GM19099 (cell line): ENCODE data around the gene CST4.
A peak's percentile ranks its signal among the peaks of the same experiment; 100 is the strongest.

Experiments used
- POLR2A ChIP-seq: IDR thresholded peaks from 3 replicates; pipeline ENCODE4 v1.6.1; 2011; ENCODE audit warnings: low read depth; ENCODE audit not compliant: insufficient read length; ENCODE audit errors: extremely low read depth

The CST4 gene

DNA sequence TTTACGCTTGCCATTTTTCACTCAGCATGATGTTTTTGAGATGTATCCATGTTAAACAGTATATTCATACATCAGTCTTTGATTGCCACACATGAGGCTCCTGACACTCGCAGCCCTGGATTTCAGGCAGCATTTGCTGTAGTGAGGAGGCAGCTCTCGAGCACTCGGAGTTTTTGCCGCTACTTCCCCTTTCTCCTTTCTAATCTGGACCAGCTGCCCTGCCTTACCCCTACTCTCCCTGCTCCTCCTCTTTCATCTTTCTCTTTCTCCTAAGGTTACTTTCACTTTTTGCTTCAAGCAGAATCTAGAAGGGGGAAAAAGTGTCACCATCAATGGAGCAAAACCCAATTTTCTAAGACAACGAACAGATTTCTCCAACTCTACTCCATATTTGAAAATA is 45.2 kb downstream of the CST4 start:
- TF ChIP-seq POLR2A: no peak

DNA sequence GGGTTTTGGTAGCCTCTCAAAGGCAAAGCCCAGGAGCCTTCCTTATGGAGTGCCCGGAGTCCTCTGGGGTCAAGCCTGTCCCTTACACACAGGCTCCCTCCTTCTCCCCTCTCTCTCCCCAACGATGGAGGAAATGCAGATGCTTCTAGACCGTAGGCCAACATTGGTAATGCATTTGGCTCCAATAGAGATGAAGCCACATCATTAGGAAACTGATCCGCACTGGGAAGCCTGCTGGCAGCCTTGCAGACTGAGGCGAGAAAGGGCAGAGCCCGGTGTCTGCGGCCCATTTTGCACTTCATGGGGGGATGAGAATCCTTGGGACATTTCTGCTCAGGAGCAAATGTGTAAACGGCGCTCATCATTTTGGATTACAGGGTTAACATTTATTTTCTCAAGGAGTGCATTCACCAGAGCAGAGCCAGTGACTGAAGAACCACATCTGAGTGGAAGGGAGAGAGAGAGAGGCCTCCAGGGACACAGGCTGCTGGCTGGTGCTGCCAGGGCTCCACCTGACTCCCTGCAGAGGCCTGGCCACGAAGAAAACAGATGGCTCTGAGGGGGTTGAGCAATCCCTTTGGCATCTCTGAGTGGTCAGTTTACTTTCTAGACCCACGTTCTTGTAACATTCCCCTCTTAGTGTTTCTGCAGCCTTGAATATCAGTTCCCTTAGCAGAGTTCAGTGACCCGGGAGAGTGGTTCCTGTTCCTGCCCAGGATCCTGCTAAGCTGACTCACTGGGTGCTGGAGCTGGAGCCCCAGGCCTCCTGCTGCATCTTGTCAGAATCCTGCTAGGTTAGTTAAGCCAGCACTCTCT is 46.7 kb downstream of the CST4 start:
- no peak for TF ChIP-seq POLR2A

DNA sequence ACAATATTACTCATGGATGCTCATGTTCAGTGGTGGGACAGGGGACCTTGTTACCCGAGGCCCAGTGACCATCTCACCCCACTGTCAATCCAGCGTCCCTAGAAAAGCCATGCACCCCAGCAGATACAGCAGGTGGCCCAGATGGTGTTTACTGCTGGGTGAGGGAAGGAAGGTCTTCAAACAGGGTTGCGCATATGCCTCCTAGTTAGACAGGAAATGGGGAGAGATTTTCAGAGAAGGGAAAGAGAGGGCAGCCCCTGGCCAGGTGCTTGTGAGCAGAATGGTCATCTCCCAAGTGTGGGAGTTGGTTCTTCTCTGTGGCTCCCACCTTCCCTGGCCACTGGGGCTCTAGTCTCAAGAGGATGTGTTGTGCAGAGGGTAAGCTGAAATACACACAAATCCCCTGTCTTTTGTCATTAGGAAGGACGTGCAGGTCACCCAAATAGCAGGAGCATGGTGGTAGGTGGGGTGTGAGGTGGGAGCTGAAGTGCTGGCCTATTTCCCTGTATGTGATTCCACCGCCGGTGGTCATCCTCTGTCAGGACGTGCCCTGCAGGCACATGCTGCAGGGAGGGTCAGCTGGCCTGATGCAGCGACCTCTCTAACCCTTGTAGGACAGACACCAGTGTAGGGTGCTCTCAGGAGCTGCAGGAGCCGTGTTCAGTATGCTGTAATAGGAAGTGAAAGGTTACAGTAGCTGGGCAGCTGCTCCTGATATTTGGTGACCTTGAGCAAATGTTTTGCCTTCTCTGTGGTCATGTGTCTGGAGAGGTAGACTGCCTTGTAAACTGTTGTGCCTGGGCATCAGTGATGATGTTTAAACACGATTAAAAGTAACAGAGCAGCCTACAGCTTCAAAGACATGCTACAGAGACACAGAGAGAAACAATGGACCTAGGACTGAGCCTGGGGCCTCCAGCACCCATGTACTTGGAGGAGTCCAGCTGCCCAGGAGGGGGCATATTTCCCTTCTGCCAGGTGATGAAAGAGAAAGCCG is 47.9 kb downstream of the CST4 start:
- TF ChIP-seq POLR2A: no peak

- no peak for TF ChIP-seq POLR2A
These were observed 48.7 kb downstream of the CST4 start for GRCh38 chr20:23640018-23640601.

- TF ChIP-seq POLR2A: no peak
These were observed 49.3 kb downstream of the CST4 start for GRCh38 chr20:23639490-23639958.

DNA sequence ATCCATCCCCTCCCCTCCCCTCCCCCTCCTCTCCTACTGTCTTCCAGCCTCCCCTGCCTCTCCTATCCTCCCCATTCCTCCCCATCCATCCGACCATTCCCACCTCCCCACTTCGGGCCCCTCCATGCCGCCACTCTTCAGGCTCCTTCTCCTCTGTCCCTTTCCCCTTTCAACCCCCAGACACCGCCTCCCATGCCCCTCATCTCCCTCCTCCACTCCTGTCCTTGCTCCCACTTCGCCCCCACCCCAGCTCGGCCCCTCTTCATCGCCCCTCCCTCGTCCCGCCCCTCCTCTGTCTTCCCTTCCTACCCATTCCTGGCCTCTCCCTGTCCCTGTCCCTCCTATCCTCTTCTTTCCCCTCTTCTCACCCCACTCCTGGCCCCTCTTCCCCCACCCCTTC is 50.5 kb downstream of the CST4 start:
- no peak for TF ChIP-seq POLR2A

- peak; percentile 78 for TF ChIP-seq POLR2A
These were observed 51.3 kb downstream of the CST4 start, which contains the start of gene CST3 for GRCh38 chr20:23637282-23638221. CST3 (minus strand) TSS chr20:23637955; CDS start chr20:23637862, 93 bp downstream.

- TF ChIP-seq POLR2A: no peak
These were observed 51.9 kb downstream of the CST4 start for GRCh38 chr20:23636908-23637281.

- no peak for TF ChIP-seq POLR2A
These were observed 52.5 kb downstream of the CST4 start for GRCh38 chr20:23636182-23636907.
